H1 (cell line): ENCODE results near the gene EFEMP2. TPM values are rescaled to one million over a fixed set of nuclear protein-coding genes. Genes with fewer than 3 reads are reported as not detected.

ENCODE experiments used
- KDM5A ChIP-seq: fragments of 200-600 bp; IDR thresholded peaks from 2 replicates; pipeline ENCODE4 v1.7.1; 2012; ENCODE audit warnings: mild to moderate bottlenecking, low read length, inconsistent platforms, mixed read lengths
- SP2 ChIP-seq: IDR thresholded peaks from 2 replicates; pipeline ENCODE4 v1.6.1; 2012; ENCODE audit warnings: mild to moderate bottlenecking, low read length, inconsistent platforms
- polyA plus RNA-seq, 7 experiments: library from polyadenylated mRNA; depleted of rRNA in 3 of 7; stranded (reverse) in 5 of 7; unstranded in 2 of 7; fragments of >200 nt in 5 of 7; fragments of 200-250 nt in 2 of 7; gene quantifications; 1 replicate in 5 of 7; 2 replicates in 1 of 7; 4 replicates in 1 of 7; pipeline versions ENCODE4 v1.2.1 to v1.2.3, GENCODE V29; 2011 to 2013; ENCODE audit warnings: missing spikeins in 2 of 7, mixed read lengths in 2 of 7
- total RNA-seq: library from RNA; stranded (reverse); fragmentation: NEBNext Ultra II Directional; extraction: Animal tissue kit (Norgen Biotek cat#: 25700); gene quantifications from 2 replicates; pipeline ENCODE4 v1.2.1, GENCODE V29; 2021
- TF ChIP-seq, protein P1 (sequence below): IDR thresholded peaks from 2 replicates; pipeline ENCODE4 v1.6.1; 2011; ENCODE audit warnings: low read length, improper control_type of control experiment

EFEMP2 gene
- total and polyA plus RNA-seq, 2 of the 8 experiments (the other 6 are each of a cell fraction or from before 2014, with no cell fraction given) = 8.8 to 17.2 TPM

DNA sequence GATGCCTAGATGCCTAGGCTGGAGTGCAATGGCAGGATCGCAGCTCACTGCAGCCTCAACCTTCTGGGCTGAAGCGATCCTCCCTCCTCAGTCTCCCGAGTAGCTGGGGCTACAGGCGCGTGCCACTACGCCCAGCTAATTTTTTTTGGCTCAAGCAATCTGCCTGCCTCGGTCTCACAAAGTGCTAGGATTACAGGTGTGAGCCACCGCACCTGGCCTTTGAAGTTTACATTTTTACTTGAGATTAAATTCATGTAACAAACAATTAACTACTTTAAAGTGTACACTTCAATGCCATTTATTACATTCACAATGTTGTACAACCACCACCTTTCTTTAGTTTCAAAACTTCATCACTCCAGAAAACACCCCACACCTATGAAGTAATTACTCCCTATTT, 31.1 kb upstream of the EFEMP2 start (continued):
- TF ChIP-seq, protein P1, sequence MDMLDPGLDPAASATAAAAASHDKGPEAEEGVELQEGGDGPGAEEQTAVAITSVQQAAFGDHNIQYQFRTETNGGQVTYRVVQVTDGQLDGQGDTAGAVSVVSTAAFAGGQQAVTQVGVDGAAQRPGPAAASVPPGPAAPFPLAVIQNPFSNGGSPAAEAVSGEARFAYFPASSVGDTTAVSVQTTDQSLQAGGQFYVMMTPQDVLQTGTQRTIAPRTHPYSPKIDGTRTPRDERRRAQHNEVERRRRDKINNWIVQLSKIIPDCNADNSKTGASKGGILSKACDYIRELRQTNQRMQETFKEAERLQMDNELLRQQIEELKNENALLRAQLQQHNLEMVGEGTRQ = no peak
- no peak for TF ChIP-seq KDM5A
- no peak for TF ChIP-seq SP2
